ENCODE data around the gene PADI6.

DNA sequence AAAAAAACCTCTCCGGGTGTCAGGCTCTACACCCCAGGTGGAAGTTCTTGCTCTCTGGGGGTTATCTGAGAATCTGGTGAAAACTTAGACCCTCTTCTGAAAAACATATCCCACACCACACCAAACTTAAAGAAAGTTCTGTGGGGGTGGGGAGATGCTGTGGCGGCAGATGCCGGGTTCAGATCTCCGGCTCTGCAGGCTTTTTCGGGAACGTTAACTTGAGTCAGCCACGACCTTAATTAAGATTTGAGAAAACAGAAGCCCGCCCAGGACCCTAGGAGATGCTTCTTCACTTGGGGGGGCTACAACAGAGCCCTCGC is 65.2 kb downstream of the PADI6 start:
- TF ChIP-seq, protein P1, sequence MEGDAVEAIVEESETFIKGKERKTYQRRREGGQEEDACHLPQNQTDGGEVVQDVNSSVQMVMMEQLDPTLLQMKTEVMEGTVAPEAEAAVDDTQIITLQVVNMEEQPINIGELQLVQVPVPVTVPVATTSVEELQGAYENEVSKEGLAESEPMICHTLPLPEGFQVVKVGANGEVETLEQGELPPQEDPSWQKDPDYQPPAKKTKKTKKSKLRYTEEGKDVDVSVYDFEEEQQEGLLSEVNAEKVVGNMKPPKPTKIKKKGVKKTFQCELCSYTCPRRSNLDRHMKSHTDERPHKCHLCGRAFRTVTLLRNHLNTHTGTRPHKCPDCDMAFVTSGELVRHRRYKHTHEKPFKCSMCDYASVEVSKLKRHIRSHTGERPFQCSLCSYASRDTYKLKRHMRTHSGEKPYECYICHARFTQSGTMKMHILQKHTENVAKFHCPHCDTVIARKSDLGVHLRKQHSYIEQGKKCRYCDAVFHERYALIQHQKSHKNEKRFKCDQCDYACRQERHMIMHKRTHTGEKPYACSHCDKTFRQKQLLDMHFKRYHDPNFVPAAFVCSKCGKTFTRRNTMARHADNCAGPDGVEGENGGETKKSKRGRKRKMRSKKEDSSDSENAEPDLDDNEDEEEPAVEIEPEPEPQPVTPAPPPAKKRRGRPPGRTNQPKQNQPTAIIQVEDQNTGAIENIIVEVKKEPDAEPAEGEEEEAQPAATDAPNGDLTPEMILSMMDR (IDR thresholded peaks at IDR 0.05), result no peak
- no peak for TF ChIP-seq POLR2A (IDR thresholded peaks at IDR 0.05)
